Parathyroid adenoma (tissue), 2 donors: ENCODE data around the gene URAD.

ENCODE experiments used
- H2AFZ ChIP-seq: fragments of 300-600 bp; sonication (generic); one replicate; pipeline ENCODE4 v1.7.0; 2017; ENCODE audit warnings: antibody characterized with exemption, mild to moderate bottlenecking
- H3K27ac ChIP-seq: fragments of 300-600 bp; sonication (generic); one replicate; pipeline ENCODE4 v1.7.0; 2017
- H3K27me3 ChIP-seq: fragments of 300-600 bp; sonication (generic); one replicate; pipeline ENCODE4 v1.7.0; 2017; ENCODE audit warnings: low read length; ENCODE audit not compliant: control insufficient read depth, insufficient read depth
- H3K36me3 ChIP-seq: fragments of 300-600 bp; sonication (generic); one replicate; pipeline ENCODE4 v1.7.0; 2017; ENCODE audit warnings: low read length; ENCODE audit not compliant: control insufficient read depth, insufficient read depth
- H3K4me1 ChIP-seq: fragments of 300-600 bp; sonication (generic); one replicate; pipeline ENCODE4 v1.7.0; 2017; ENCODE audit warnings: control low read depth
- H3K4me2 ChIP-seq: fragments of 300-600 bp; sonication (generic); one replicate; pipeline ENCODE4 v1.7.0; 2017; ENCODE audit warnings: low read length
- H3K4me3 ChIP-seq: fragments of 300-600 bp; sonication (generic); one replicate; pipeline ENCODE4 v1.7.0; 2017; ENCODE audit warnings: low read depth, low read length
- H3K79me2 ChIP-seq: fragments of 300-600 bp; sonication (generic); one replicate; pipeline ENCODE4 v1.7.0; 2017; ENCODE audit warnings: control low read depth
- H3K9ac ChIP-seq: fragments of 300-600 bp; sonication (generic); one replicate; pipeline ENCODE4 v1.7.0; 2017; ENCODE audit warnings: mild to moderate bottlenecking
- H3K9me3 ChIP-seq: fragments of 300-600 bp; sonication (generic); one replicate; pipeline ENCODE4 v1.7.0; 2017; ENCODE audit warnings: low read length; ENCODE audit not compliant: control insufficient read depth
- CTCF ChIP-seq: fragments of 300-600 bp; sonication (generic); IDR thresholded peaks from one replicate; pipeline ENCODE4 v1.7.0; 2017; ENCODE audit warnings: antibody characterized with exemption, mild to moderate bottlenecking
- donor health status: primary hyperparathyroidism.

URAD gene

DNA sequence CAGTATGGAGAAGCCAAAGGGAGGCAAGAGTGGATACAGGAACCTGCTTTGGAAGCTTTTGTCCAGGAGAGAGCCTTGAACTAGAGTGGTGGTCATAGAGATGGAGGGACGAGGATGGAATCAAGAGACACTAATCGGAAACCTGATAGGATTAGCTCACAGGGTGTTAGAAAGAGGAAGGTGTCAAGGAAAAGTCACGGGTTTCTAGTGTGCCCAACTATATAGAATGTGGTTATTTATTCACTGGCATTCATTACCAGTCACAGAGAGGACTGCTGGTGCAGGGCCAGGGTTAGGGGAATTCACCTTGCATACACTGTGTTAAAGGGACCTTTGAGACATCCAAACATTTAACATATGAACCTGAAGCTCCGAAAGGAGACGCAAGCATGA, 43.4 kb upstream of the URAD start:
- no peak overlapping the region for H3K27ac ChIP-seq
- TF ChIP-seq CTCF = no peak
- H3K27me3 ChIP-seq = no peaks in the 10 kb centered on the region

DNA sequence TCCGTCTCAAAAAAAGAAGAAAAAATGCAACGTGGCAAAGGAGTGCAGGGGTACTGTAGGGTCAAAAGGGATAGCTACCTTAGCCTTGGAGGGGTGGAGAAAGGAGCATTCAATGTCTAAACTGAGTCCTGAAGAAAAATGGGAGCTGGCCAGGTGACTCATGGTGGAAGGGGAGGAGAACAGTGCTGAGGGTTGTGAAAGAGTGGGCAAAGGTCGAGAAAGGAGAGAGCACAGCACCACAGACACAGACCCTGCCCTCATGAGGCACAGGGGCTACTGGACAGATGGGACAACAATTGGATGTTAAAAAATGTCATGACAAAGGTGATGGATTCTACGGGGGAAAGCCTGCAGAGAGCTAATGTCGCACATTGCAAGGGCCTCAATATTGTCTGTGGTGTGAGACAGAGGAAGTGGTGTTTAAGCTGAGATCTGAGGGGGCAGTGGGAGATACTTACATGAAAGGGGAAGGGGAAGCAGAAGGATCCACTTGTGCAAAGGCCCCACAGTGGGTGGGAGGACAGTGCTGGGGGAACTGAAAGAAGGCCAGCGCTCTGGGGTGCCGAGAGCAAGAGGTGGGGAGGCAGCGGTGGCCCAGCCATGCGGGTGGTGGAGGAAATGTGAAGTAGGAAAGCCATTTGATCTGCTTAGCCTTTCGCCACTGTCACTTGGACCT, 42.9 kb upstream of the URAD start:
- H3K9ac ChIP-seq = no peak overlapping the region
- H3K4me2 ChIP-seq = no peak overlapping the region
- no peaks in the 10 kb centered on the region for H3K36me3 ChIP-seq
- no peak for TF ChIP-seq CTCF
- H2AFZ ChIP-seq = no peak overlapping the region
- no peaks in the 10 kb centered on the region for H3K27me3 ChIP-seq
- H3K9me3 ChIP-seq = no peaks in the 10 kb centered on the region
- no peaks in the 10 kb centered on the region for H3K4me1 ChIP-seq
- no peak overlapping the region for H3K4me3 ChIP-seq
- no peak overlapping the region for H3K27ac ChIP-seq
- H3K79me2 ChIP-seq = no peaks in the 10 kb centered on the region

More for the DNA sequence above, 43.4 kb upstream of the URAD start:
- Histone ChIP-seq H3K79me2 (no peaks in the 10 kb centered on the region), H3K4me1 (no peaks in the 10 kb centered on the region), H3K4me2 (no peak overlapping the region), H3K4me3 (no peak overlapping the region), H2AFZ (no peak overlapping the region), H3K36me3 (no peaks in the 10 kb centered on the region), H3K9ac (no peak overlapping the region), H3K9me3 (no peaks in the 10 kb centered on the region)

- Histone ChIP-seq H3K9ac (no peak overlapping the region), H2AFZ (no peak overlapping the region), H3K79me2 (no peaks in the 10 kb centered on the region), H3K27me3 (no peaks in the 10 kb centered on the region), H3K4me3 (no peak overlapping the region), H3K36me3 (no peaks in the 10 kb centered on the region), H3K4me1 (no peaks in the 10 kb centered on the region), H3K9me3 (no peaks in the 10 kb centered on the region), H3K27ac (no peak overlapping the region), H3K4me2 (no peak overlapping the region)
- no peak for TF ChIP-seq CTCF
These were observed 39.3 kb upstream of the URAD start for GRCh38 chr13:28027607-28028364.

DNA sequence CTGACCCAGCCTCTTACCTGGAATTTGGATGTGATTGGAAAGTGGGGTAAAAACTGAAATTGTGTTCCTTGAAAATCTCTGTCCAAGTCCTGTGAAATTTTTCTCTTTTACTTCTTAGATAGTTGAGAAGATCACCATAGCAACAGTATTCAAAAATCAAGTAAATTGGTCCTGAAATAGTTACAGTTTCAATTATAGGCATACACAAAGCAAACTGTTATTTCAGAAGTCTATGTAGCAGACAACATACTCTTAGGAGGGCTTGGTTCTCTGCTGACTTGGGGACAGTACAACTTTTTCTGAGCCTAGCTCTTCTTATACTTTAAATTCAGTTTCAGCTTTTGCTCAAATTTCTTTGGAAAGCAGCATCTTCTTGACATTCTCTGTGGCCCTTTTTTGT, 38.6 kb upstream of the URAD start:
- no peaks in the 10 kb centered on the region for H3K36me3 ChIP-seq
- no peaks in the 10 kb centered on the region for H3K4me1 ChIP-seq
- H2AFZ ChIP-seq = no peak overlapping the region
- H3K27me3 ChIP-seq = no peaks in the 10 kb centered on the region
- H3K9ac ChIP-seq = no peak overlapping the region
- H3K9me3 ChIP-seq = no peaks in the 10 kb centered on the region
- no peaks in the 10 kb centered on the region for H3K79me2 ChIP-seq
- no peak overlapping the region for H3K4me3 ChIP-seq
- H3K27ac ChIP-seq = no peak overlapping the region
- TF ChIP-seq CTCF = no peak
- H3K4me2 ChIP-seq = no peak overlapping the region

GRCh38 chr13:28026508-28026907, 38.0 kb upstream of the URAD start:
- no peak overlapping the region for H3K27ac ChIP-seq
- H3K36me3 ChIP-seq = no peaks in the 10 kb centered on the region
- H3K9me3 ChIP-seq = no peaks in the 10 kb centered on the region
- H2AFZ ChIP-seq = no peak overlapping the region
- no peaks in the 10 kb centered on the region for H3K79me2 ChIP-seq
- no peak overlapping the region for H3K9ac ChIP-seq
- no peak overlapping the region for H3K4me3 ChIP-seq
- no peak for TF ChIP-seq CTCF
- no peaks in the 10 kb centered on the region for H3K27me3 ChIP-seq
- no peaks in the 10 kb centered on the region for H3K4me1 ChIP-seq
- H3K4me2 ChIP-seq = no peak overlapping the region
